Kidney (tissue), 14 donors: ENCODE results near the gene FURIN. TPM values are rescaled to one million over a fixed set of nuclear protein-coding genes. Genes with fewer than 3 reads are reported as not detected.

ENCODE experiments used
- DNase-seq, 5 donors: peaks; one replicate each; pipeline ENCODE4 v3.0.0-alpha.2; 2013 to 2020
- FAIRE-seq: peaks from 2 replicates; lab custom pipeline; 2012; peaks lifted over from hg19 to GRCh38; lab: Jason Lieb, UNC
- H3K27ac ChIP-seq, 2 donors: one replicate each; pipeline ENCODE4 v1.7.0; 2013; ENCODE audit warnings: low read depth in 2 of 2, low read length in 2 of 2, inconsistent platforms in 1 of 2
- H3K27me3 ChIP-seq: one replicate; pipeline ENCODE4 v1.7.1; 2013; ENCODE audit warnings: low read length, inconsistent platforms; ENCODE audit not compliant: control insufficient read depth, insufficient read depth
- H3K36me3 ChIP-seq, 3 donors: one replicate each; pipeline versions ENCODE4 v1.7.0 to v1.7.1; 2013; ENCODE audit warnings: low read length in 3 of 3, control low read depth in 1 of 3, inconsistent platforms in 1 of 3; ENCODE audit not compliant: insufficient read depth in 3 of 3, control insufficient read depth in 2 of 3
- H3K4me1 ChIP-seq, 3 donors: one replicate each; pipeline versions ENCODE4 v1.7.0 to v1.7.1; 2013; ENCODE audit warnings: low read length in 3 of 3, inconsistent platforms in 1 of 3, low read depth in 1 of 3; ENCODE audit not compliant: control insufficient read depth in 2 of 3, insufficient read depth in 2 of 3
- H3K4me3 ChIP-seq, 3 donors: one replicate each; pipeline versions ENCODE4 v1.7.0 to v1.8.1; 2013; ENCODE audit warnings: low read length in 3 of 3, control low read depth in 1 of 3, inconsistent platforms in 1 of 3
- H3K9ac ChIP-seq, 3 donors: one replicate each; pipeline versions ENCODE4 v1.7.0 to v1.7.1; 2013; ENCODE audit warnings: low read length in 3 of 3, control low read depth in 1 of 3, inconsistent platforms in 1 of 3
- H3K9me3 ChIP-seq, 3 donors: one replicate each; pipeline versions ENCODE4 v1.7.0 to v1.7.1; 2013; ENCODE audit warnings: low read length in 3 of 3, control low read depth in 1 of 3, inconsistent platforms in 1 of 3; ENCODE audit not compliant: control insufficient read depth in 2 of 3, insufficient read depth in 1 of 3
- CTCF ChIP-seq: IDR thresholded peaks from 3 replicates; pipeline ENCODE4 v1.5.1; 2012; ENCODE audit warnings: mild to moderate bottlenecking, moderate library complexity, borderline replicate concordance; ENCODE audit not compliant: insufficient read depth; ENCODE audit errors: extremely low read depth
- intact Hi-C: fragments of 100-400 bp; cut with DNase I; formaldehyde crosslinking; loops from one replicate; pipeline ENCODE4 v1.11.1; 2022
- polyA plus RNA-seq: library from polyadenylated mRNA; stranded (reverse); fragments of 350-450 nt; fragmentation: Illumina TruSeq; extraction: RNeasy Lipid Tissue Mini Kit (QIAGEN cat#74804); gene quantifications from one replicate; pipeline ENCODE4 v1.2.3, GENCODE V29; 2014; ENCODE audit warnings: low read depth, low replicate concordance; ENCODE audit not compliant: insufficient read depth
- total RNA-seq: library from RNA; stranded (reverse); fragmentation: NEBNext Ultra II Directional; extraction: Animal tissue kit (Norgen Biotek cat#: 25700); gene quantifications from one replicate; pipeline ENCODE4 v1.2.1, GENCODE V29; 2021
- donor health status: control.
- donor health status: control.
- donor health status: control.
- donor health status: control.
- donor health status: control.
- donor health status: DM: yes; HTN: yes; CAD: no.
- donor health status: Normal renal cell carcinoma (clear cell type).

FURIN gene
- total and polyA plus RNA-seq, 2 donors from 2014 or later, result 36.4 to 75.9 TPM

- Histone ChIP-seq H3K4me3 (no peak overlapping the region), H3K9me3 (no peaks in the 10 kb centered on the region), H3K27ac (no peak overlapping the region), H3K36me3 (peaks cover 2 to 35% (median 17%) of the 10 kb centered on the region in 3 donors), H3K9ac (no peak overlapping the region), H3K27me3 (no peaks in the 10 kb centered on the region), H3K4me1 (peaks cover 0 to 16% (median 6%) of the 10 kb centered on the region in 3 donors)
- DNase-seq (no peak), FAIRE-seq (no peak)
- intact Hi-C loops, result no loop called here
- TF ChIP-seq CTCF, result no peak
Measured at GRCh38 chr15:90880381-90881145, 12.2 kb downstream of the FURIN start.

GRCh38 chr15:90881181-90881977, 13.0 kb downstream of the FURIN start:
- Histone ChIP-seq H3K4me3 (no peak overlapping the region), H3K4me1 (peaks cover 0 to 20% (median 6%) of the 10 kb centered on the region in 3 donors), H3K9ac (no peak overlapping the region), H3K27ac (no peak overlapping the region), H3K36me3 (peaks cover 1 to 32% (median 16%) of the 10 kb centered on the region in 3 donors), H3K9me3 (no peaks in the 10 kb centered on the region), H3K27me3 (no peaks in the 10 kb centered on the region)
- TF ChIP-seq CTCF, result no peak
- DNase-seq, result no peak
- intact Hi-C loops, result no loop called here
- no peak for FAIRE-seq

GRCh38 chr15:90881978-90882721, 13.8 kb downstream of the FURIN start:
- intact Hi-C loops, result no loop called here
- H3K9me3 ChIP-seq, result no peaks in the 10 kb centered on the region
- TF ChIP-seq CTCF, result no peak
- DNase-seq (peak in 1 of 5 donors; percentile 81), FAIRE-seq (no peak)
- H3K4me1 ChIP-seq, result peaks cover 0 to 20% (median 6%) of the 10 kb centered on the region in 3 donors
- H3K27me3 ChIP-seq, result no peaks in the 10 kb centered on the region
- H3K4me3 ChIP-seq, result no peak overlapping the region
- peak overlapping the region in 1 of 2 donors; percentile 11 for H3K27ac ChIP-seq
- no peak overlapping the region for H3K9ac ChIP-seq
- H3K36me3 ChIP-seq, result peaks cover 0 to 24% (median 11%) of the 10 kb centered on the region in 3 donors
